NCI-H1105 (cell line): ENCODE results near the gene L3MBTL1.
A peak's percentile ranks its signal among the peaks of the same experiment; 100 is the strongest.
"Not testable (repeated sequence)": the region's sequence is repeated elsewhere in the genome, so short reads cannot be mapped to it uniquely, and the experiment has no call there.

Experiments used
- DNase-seq: peaks from one replicate; lab custom pipeline; 2025; lab: John Stamatoyannopoulos, UW

The L3MBTL1 gene

GRCh38 chr20:43507150-43508080 is at the start of gene L3MBTL1:
Gene L3MBTL1 (plus strand): TSS chr20:43507697. CDS start chr20:43513504, 5,807 bp downstream.
- DNase-seq = peak; percentile 25

GRCh38 chr20:43458422-43458924 is 49.0 kb upstream of the L3MBTL1 start:
- no peak for DNase-seq

- DNase-seq = no peak
These were observed 48.2 kb upstream of the L3MBTL1 start for GRCh38 chr20:43459022-43459942.

- no peak for DNase-seq
These were observed 47.2 kb upstream of the L3MBTL1 start for GRCh38 chr20:43460172-43460829.

- no peak for DNase-seq
These were observed 46.7 kb upstream of the L3MBTL1 start for GRCh38 chr20:43460830-43461200.

GRCh38 chr20:43461894-43462659 is 45.4 kb upstream of the L3MBTL1 start:
- DNase-seq = no peak

GRCh38 chr20:43462660-43463526 is 44.6 kb upstream of the L3MBTL1 start:
- DNase-seq = no peak

GRCh38 chr20:43463527-43464218 is 43.8 kb upstream of the L3MBTL1 start:
- no peak for DNase-seq

GRCh38 chr20:43464219-43464790 is 43.2 kb upstream of the L3MBTL1 start:
- DNase-seq = no peak

GRCh38 chr20:43465625-43465943 is 41.9 kb upstream of the L3MBTL1 start:
- no peak for DNase-seq

- DNase-seq = no peak
These were observed 39.9 kb upstream of the L3MBTL1 start for GRCh38 chr20:43467589-43467988.

GRCh38 chr20:43472671-43473380 is 34.7 kb upstream of the L3MBTL1 start:
- DNase-seq = no peak

- DNase-seq = no peak
These were observed 34.2 kb upstream of the L3MBTL1 start for GRCh38 chr20:43473381-43473704.

GRCh38 chr20:43477193-43477592 is 30.3 kb upstream of the L3MBTL1 start:
- DNase-seq = no peak

- no peak for DNase-seq
These were observed 29.9 kb upstream of the L3MBTL1 start for GRCh38 chr20:43477619-43478018.

- no peak for DNase-seq
These were observed 17.5 kb upstream of the L3MBTL1 start for GRCh38 chr20:43490038-43490437.

GRCh38 chr20:43492101-43492500 is 15.4 kb upstream of the L3MBTL1 start:
- no peak for DNase-seq

- DNase-seq = no peak
These were observed 12.1 kb upstream of the L3MBTL1 start for GRCh38 chr20:43495388-43495787.

GRCh38 chr20:43502021-43502420 is 5.5 kb upstream of the L3MBTL1 start:
- not testable (repeated sequence) for DNase-seq
